ENCODE data around the gene DHX29.
"Not testable (repeated sequence)": the region's sequence is repeated elsewhere in the genome, so short reads cannot be mapped to it uniquely, and the experiment has no call there.

DHX29 gene, protein sequence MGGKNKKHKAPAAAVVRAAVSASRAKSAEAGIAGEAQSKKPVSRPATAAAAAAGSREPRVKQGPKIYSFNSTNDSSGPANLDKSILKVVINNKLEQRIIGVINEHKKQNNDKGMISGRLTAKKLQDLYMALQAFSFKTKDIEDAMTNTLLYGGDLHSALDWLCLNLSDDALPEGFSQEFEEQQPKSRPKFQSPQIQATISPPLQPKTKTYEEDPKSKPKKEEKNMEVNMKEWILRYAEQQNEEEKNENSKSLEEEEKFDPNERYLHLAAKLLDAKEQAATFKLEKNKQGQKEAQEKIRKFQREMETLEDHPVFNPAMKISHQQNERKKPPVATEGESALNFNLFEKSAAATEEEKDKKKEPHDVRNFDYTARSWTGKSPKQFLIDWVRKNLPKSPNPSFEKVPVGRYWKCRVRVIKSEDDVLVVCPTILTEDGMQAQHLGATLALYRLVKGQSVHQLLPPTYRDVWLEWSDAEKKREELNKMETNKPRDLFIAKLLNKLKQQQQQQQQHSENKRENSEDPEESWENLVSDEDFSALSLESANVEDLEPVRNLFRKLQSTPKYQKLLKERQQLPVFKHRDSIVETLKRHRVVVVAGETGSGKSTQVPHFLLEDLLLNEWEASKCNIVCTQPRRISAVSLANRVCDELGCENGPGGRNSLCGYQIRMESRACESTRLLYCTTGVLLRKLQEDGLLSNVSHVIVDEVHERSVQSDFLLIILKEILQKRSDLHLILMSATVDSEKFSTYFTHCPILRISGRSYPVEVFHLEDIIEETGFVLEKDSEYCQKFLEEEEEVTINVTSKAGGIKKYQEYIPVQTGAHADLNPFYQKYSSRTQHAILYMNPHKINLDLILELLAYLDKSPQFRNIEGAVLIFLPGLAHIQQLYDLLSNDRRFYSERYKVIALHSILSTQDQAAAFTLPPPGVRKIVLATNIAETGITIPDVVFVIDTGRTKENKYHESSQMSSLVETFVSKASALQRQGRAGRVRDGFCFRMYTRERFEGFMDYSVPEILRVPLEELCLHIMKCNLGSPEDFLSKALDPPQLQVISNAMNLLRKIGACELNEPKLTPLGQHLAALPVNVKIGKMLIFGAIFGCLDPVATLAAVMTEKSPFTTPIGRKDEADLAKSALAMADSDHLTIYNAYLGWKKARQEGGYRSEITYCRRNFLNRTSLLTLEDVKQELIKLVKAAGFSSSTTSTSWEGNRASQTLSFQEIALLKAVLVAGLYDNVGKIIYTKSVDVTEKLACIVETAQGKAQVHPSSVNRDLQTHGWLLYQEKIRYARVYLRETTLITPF (N-terminal part only)

GRCh38 chr5:55307383-55308253 is at the start of gene DHX29, which contains the start of gene MTREX:
Gene DHX29 (minus strand): TSS chr5:55307694. CDS start chr5:55307573, 121 bp downstream.
Gene MTREX (plus strand): TSS chr5:55307989. CDS start chr5:55308014, 25 bp downstream.
- peak; percentile 81 for DNase-seq

GRCh38 chr5:55356896-55357295 is 49.4 kb upstream of the DHX29 start:
- no peak for DNase-seq

DNA sequence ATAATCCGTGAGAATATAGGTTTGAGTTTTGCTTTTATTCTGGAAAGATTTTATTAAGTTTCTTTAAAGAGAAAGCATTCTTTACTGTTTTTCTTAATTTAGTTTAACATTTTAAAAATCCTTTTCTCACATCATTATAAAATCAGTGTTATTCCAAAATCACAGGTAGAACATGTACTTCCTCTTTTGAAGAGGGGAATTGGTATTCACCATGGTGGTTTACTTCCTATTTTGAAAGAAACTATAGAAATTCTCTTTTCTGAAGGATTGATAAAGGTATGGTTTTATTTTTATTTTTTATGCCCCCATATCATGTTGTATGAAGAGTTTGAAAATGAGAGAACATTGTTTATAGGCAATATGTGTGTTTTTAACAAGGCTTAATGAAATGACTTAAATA is 43.3 kb upstream of the DHX29 start:
- DNase-seq = no peak

DNA sequence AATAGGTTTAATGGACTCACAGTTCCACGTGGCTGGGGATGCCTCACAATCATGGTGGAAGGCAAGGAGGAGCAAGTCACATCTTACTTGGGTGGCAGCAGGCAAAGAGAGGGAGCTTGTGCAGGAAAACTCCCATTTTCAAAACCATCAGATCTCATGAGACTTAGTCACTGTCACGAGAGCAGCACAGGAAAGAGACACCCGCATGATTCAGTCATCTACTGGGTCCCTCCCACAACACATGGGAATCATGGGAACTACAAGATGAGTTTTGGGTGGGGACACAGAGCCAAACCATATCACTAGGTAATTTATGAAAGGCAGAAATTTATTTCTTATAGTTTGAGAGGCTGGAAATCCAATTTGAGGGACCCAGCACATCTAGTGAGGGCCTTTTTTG is 40.3 kb upstream of the DHX29 start:
- no peak for DNase-seq

- no peak for DNase-seq
Measured at GRCh38 chr5:55345327-55345726, 37.8 kb upstream of the DHX29 start.

DNA sequence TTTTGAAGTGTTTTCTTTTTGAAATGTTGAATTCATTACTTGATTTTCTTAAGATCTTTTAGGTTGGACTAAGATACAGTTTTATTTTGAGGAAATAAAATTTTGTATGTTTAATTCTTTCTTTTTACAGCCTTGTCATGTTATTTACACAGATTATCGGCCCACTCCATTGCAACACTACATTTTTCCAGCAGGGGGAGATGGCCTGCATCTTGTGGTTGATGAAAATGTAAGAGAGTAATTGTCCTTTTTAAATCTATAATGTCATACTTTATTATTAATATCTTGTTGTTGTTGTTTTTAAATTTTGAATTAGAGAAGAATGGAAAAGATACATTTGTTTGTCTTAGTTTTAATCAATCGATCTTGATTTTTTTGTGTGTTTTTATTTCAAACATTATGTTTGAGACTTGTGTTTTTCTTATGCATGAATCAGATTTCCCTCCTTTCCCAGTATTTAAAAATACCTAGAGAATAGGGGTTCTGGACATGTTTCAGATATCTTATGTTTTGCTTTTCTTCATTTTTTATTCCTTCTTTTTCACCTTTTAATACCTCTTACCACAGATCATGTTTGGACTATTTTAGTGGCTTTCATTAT is 37.0 kb upstream of the DHX29 start:
- DNase-seq = peak; percentile 49

DNA sequence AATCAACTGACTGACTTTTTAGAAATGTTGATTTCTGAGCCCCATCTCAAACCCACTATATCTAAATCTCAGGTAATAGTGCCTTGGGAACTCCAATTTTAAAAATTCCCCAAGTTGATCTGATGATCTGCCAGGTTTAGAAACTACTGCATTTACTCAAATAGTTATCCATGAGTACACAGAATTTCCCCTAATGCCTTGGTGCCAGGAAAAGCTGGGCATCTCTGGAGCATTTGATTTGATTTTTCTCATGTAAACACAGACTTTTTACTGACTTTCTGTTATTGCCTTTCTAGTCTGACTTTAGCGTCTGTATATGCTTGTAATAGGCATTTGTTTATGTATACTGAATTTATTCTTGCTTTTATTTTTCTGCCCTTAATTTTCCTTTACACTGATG is 36.1 kb upstream of the DHX29 start:
- DNase-seq = no peak

DNA sequence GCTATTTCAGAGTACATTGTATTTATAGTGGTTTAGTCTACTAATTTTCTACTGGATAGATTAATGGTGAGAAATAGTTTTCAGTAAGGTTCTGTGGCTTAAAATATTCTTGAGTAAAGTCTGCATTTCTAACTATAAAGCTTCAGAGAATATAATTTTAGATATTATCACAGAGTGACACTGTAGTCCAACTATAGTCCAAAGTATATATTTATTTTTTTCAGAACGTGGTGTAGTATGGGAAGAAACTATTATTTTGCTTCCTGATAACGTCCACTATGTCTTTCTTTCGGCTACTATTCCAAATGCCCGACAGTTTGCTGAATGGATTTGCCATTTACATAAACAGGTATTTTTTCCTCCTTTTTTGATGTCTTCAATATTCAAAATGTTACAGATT is 35.6 kb upstream of the DHX29 start:
- DNase-seq = no peak

GRCh38 chr5:55338810-55339243 is 31.3 kb upstream of the DHX29 start:
- DNase-seq = no peak

- no peak for DNase-seq
Measured at GRCh38 chr5:55338092-55338613, 30.7 kb upstream of the DHX29 start.

- no peak for DNase-seq
Measured at GRCh38 chr5:55333811-55334210, 26.3 kb upstream of the DHX29 start.

DNA sequence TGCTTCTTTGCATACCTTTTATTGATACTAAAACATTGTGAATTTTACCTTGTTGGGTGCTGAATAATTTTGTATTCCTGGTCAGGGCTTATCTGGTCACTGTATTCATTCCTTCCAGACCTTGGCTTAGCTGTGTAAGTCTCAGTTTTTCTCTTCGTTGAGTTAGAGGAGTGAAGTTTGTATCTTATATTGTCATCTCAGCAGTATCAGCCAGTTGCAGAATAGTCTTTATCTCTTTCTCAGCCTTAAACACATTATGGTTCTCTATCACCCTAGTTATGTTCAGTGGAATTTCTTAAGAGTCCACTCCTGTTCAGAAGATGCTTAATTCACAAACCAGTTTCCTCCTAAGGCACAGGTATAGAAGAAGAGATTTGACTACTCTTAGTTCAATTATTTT is 25.5 kb upstream of the DHX29 start:
- DNase-seq = no peak

GRCh38 chr5:55331321-55331720 is 23.8 kb upstream of the DHX29 start:
- no peak for DNase-seq

DNA sequence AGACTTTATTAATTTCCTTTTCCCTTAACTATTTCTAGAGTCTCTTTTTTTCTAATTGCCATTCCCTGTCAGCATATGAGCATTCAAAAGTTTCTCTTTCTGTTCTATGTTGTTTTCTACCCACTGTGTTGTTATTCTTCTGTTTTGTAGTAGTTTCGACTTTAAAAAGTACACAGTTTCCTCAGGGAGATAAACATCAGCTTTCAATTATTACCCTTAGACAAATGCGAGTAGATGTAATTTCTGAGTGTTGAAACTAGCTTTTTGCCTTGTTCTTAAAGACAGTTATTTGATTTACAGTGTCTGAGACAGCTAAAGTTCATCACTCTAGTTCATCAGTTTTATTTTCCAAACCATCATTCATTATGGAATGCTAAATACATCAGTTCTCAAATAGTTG is 19.8 kb upstream of the DHX29 start:
- DNase-seq = no peak

DNA sequence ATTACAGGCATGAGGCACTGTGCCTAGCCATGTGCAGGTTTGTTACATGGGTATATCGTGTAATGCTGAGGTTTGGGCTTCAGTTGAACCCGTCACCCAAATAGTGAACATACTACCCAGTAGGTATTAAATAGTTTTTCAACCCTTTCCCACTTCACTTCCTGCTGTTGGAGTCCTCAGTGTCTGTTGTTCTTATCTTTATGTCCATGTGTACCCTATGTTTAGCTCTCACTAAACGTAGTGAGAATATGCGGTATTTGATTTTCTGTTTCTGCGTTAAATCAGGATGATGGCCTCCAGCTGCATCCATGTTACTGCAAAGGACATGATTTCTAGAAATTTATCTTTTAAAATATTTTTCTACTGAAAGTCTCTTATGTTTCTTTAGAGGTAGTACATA is 18.1 kb upstream of the DHX29 start:
- DNase-seq = no peak

DNA sequence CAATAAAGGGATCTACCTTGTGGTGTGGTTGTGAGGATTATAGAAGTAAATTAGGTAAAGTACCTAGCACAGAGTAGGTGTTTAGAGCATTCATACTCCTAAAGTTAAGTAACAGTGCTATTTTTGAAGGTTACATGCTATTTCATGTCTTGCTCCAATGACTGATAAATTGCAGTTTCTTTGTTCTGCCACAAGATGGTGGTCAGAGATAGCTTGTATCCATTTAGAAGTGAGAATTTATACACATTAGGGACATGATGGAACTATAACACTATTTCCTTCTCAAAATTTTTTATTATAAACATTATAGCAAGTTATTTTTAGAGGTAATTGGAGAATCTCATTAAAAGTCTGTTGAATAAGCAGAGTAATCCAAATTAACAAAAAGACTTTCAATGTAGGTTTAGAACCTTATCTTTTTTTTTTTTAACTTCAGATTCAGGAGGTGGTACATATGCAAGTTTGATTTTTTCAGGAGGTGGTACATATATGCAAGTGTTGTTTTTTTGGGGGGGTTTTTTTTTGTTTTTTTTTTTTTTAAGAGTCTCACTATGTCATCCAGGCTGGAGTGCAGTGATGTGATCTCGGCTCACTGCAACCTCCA is 17.4 kb upstream of the DHX29 start:
- DNase-seq = peak; percentile 9

- no peak for DNase-seq
Measured at GRCh38 chr5:55324006-55324405, 16.5 kb upstream of the DHX29 start.

DNA sequence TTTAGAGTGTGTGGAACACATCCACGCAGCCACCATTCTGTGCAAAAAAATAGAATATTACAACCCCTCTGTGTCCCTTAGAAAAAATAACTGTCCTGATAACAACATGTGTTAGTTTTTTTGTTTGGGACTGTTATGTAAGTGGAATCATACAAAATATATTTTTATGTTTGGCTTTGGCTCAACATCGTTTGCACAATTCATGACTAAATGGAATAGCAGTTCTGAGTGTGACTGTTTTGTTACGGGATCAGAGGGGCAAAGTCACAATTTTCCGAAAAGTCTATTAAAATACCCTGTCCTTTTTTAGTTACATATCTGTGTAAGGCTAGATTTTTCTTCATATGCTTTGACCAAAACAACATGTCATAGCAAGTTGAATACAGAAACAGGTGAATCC is 13.1 kb upstream of the DHX29 start:
- no peak for DNase-seq

- DNase-seq = no peak
Measured at GRCh38 chr5:55319491-55319890, 12.0 kb upstream of the DHX29 start.

DNA sequence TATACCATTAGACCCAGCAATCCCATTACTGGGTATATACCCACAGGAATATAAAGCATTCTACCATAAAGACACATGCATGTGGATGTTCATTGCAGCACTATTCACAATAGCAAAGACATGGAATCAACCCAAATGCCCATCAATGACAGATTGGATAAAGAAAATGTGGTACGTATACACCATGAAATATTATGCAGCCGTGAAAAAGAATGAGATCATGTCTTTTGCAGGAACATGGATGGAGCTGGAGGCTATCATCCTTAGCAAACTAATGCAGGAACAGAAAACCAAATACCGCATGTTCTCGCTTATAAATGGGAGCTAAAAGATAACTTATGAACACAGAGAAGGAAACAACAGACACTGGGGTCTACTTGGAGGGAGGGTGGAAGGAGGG is 10.7 kb upstream of the DHX29 start:
- not testable (repeated sequence) for DNase-seq

DNA sequence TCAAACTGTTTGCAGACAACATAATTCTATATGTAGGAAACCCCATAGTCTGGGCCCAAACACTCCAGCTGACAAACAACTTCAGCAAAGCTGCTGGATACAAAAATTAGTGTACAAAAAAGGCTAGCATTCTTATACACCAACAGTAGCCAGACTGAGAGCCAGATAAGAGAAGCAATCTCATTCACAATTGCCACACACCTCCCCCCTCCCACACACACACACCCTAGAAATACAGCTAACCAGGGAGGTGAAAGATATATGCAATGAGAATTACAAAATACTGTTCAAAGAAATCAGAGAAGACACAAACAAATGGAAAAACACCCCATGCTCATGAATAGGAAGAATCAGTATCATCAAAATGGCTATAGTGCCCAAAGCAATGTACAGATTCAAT is 9.3 kb upstream of the DHX29 start:
- no peak for DNase-seq
